Left lung (tissue), 10 donors: ENCODE measurements around the gene NFIX. TPM values are rescaled to one million over a fixed set of nuclear protein-coding genes. Genes with fewer than 3 reads are reported as not detected.
A peak's percentile ranks its signal among the peaks of the same experiment; 100 is the strongest.

Source experiments
- ATAC-seq: fragments of 200-7000 bp; cut with Tn5 transposase; one replicate; pipeline ENCODE4 v1.9.1; 2020; ENCODE audit warnings: moderate library complexity
- DNase-seq, 4 donors: peaks; one replicate each; pipeline ENCODE4 v3.0.0-alpha.2; 2013 to 2020
- H3K27ac ChIP-seq, 2 donors: fragments of 200-600 bp; sonication (generic) in 1 of 2; one replicate each; pipeline versions ENCODE4 v1.5.0 to v1.8.0; 2020 to 2021
- H3K27me3 ChIP-seq, 2 donors: fragments of 200-600 bp; sonication (generic) in 1 of 2; one replicate each; pipeline versions ENCODE4 v1.5.0 to v1.8.0; 2020 to 2021
- H3K36me3 ChIP-seq, 2 donors: fragments of 200-600 bp; sonication (generic) in 1 of 2; one replicate each; pipeline versions ENCODE4 v1.5.0 to v1.8.0; 2020 to 2021
- H3K4me1 ChIP-seq, 2 donors: fragments of 200-600 bp; one replicate each; pipeline ENCODE4 v1.8.0; 2021
- H3K4me3 ChIP-seq, 2 donors: fragments of 200-600 bp; sonication (generic) in 1 of 2; one replicate each; pipeline versions ENCODE4 v1.5.0 to v1.8.0; 2020 to 2021; ENCODE audit warnings: mild to moderate bottlenecking in 1 of 2
- H3K9me3 ChIP-seq, 2 donors: fragments of 200-600 bp; sonication (generic) in 1 of 2; one replicate each; pipeline versions ENCODE4 v1.5.0 to v1.8.0; 2020 to 2021
- intact Hi-C, 2 donors: fragments of 100-400 bp; cut with DNase I; formaldehyde crosslinking; loops; one replicate each; pipeline versions ENCODE4 v1.11.2 to v1.14.2; 2022
- polyA plus RNA-seq, 6 donors: library from polyadenylated mRNA; unstranded; fragments of 120-200 nt; gene quantifications; one replicate each; pipeline ENCODE4 v1.2.1, GENCODE V29; 2013; ENCODE audit not compliant: insufficient read length in 6 of 6
- total RNA-seq, 2 donors: library from RNA; stranded (reverse); fragmentation: NEBNext Ultra II Directional; extraction: Animal tissue kit (Norgen Biotek cat#: 25700); gene quantifications; one replicate each; pipeline ENCODE4 v1.2.1, GENCODE V29; 2021
- TF ChIP-seq, protein P1 (sequence below), 2 donors: fragments of 200-600 bp; sonication (generic) in 1 of 2; IDR thresholded peaks; one replicate each; pipeline versions ENCODE4 v1.5.0 to v1.8.0; 2021; ENCODE audit warnings: antibody characterized with exemption in 2 of 2
- donor health status: DM: no; HTN: yes; CAD: no.
- donor health status: DM: no; HTN: no; CAD: no.

Gene NFIX
- total and polyA plus RNA-seq, 8 donors = 92.6 to 237 (median 123) TPM

DNA sequence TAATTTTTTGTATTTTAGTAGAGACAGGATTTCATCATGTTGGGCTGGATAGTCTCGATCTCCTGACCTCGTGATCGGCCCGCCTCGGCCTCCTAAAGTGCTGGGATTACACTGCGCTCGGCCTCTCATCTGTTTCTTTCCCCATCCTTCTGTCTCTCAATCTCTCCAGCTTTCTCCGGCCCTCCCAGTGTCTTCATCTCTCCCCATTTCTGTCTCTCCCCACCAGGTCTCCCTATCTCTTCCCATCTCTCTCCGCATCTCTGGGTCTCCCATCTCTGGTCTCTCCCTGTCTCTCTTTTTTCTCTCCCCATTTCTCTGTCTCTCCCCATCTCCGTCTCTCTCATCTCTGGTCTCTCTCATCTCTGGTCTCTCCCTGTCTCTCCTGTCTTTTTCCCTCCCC is 12.2 kb upstream of the NFIX start:
- TF ChIP-seq, protein P1, sequence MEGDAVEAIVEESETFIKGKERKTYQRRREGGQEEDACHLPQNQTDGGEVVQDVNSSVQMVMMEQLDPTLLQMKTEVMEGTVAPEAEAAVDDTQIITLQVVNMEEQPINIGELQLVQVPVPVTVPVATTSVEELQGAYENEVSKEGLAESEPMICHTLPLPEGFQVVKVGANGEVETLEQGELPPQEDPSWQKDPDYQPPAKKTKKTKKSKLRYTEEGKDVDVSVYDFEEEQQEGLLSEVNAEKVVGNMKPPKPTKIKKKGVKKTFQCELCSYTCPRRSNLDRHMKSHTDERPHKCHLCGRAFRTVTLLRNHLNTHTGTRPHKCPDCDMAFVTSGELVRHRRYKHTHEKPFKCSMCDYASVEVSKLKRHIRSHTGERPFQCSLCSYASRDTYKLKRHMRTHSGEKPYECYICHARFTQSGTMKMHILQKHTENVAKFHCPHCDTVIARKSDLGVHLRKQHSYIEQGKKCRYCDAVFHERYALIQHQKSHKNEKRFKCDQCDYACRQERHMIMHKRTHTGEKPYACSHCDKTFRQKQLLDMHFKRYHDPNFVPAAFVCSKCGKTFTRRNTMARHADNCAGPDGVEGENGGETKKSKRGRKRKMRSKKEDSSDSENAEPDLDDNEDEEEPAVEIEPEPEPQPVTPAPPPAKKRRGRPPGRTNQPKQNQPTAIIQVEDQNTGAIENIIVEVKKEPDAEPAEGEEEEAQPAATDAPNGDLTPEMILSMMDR (IDR thresholded peaks at IDR 0.05) = no peak
- Histone ChIP-seq H3K27me3 (peaks cover 0 to 12% of the 10 kb centered on the region in 2 donors), H3K4me1 (peaks cover 0 to 21% of the 10 kb centered on the region in 2 donors), H3K27ac (no peak overlapping the region), H3K36me3 (no peaks in the 10 kb centered on the region), H3K9me3 (no peaks in the 10 kb centered on the region), H3K4me3 (peak overlapping the region in 1 of 2 donors; percentile 18)
- DNase-seq = no peak
- ATAC-seq = no peak
- intact Hi-C loops = loop anchor here (5.0 to 10.0 kb wide), 2 partner anchors 79 to 112 kb away; no protein-coding TSS in a partner anchor

DNA sequence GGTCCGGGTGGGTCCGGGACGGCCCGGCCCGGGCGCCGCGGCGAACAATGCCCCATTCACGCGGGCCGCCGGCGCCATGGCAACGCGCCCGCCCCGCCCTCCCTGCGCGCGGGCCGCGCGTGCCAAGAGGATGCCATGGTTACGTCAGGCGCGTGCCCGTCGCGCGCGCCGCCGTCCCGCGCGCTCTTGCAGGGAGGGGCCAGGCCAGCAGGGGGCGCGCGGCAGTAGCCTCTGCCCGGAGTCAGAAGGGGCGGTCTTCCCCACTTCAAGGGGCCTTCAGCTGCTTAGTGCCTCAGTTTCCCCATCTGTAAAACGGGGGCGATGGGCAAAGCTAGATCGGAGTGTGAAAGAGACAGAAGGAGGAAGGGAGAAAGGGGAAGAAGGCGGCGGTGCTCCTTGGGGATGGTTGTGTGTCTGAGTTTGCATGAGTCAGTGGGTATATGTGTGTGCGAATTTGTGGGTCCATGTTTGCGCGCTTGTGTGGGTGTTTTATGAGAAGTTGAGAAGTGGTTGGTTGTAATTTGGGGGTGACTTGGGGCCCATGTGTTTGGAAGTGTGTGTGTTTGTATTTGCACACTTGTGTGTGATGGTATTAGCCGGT is 11.6 kb upstream of the NFIX start:
- intact Hi-C loops = loop anchor here (5.0 to 10.0 kb wide), 2 partner anchors 79 to 111 kb away; no protein-coding TSS in a partner anchor
- ATAC-seq = peak; percentile 96

DNA sequence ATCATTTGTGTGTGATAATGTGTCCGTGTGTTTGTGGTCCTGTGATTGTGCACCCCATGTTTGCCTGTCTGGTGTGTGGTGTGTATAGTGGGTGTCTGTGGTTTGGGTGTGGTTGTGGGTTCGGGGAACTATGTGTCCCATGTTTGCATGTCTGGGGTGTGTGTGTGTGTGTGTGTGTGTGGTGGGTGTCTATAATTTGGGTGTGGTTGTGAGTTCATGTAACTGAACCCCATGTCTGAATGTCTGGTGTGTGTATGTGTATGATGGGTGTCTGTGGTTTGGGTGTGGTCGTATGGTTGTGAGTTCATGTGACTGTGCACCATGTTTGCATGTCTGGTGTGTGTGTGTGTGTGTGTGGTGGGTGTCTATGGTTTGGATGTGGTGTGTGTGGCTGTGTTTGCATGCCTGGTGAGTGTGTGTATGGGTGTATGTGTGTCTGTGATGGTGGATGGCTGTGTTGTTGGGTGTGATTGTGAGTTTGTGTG is 11.1 kb upstream of the NFIX start:
- peaks cover 0 to 12% of the 10 kb centered on the region in 2 donors for H3K27me3 ChIP-seq
- H3K27ac ChIP-seq = no peak overlapping the region
- H3K4me3 ChIP-seq = no peak overlapping the region
- H3K9me3 ChIP-seq = no peaks in the 10 kb centered on the region
- TF ChIP-seq, protein P1 (IDR thresholded peaks at IDR 0.05) = no peak
- H3K36me3 ChIP-seq = no peaks in the 10 kb centered on the region
- intact Hi-C loops = loop anchor here (5.0 to 10.0 kb wide), 2 partner anchors 78 to 111 kb away; no protein-coding TSS in a partner anchor
- H3K4me1 ChIP-seq = peaks cover 0 to 21% of the 10 kb centered on the region in 2 donors
- ATAC-seq (no peak), DNase-seq (no peak)

More for the DNA sequence above, 11.6 kb upstream of the NFIX start:
- DNase-seq = peak; percentile 72 to 93 (median 81)
- no peak overlapping the region for H3K27ac ChIP-seq
- peaks cover 0 to 12% of the 10 kb centered on the region in 2 donors for H3K27me3 ChIP-seq
- no peaks in the 10 kb centered on the region for H3K36me3 ChIP-seq
- TF ChIP-seq, protein P1 (IDR thresholded peaks at IDR 0.05) = peak; percentile 95 to 98
- peaks cover 0 to 21% of the 10 kb centered on the region in 2 donors for H3K4me1 ChIP-seq
- no peaks in the 10 kb centered on the region for H3K9me3 ChIP-seq
- peak overlapping the region in 1 of 2 donors; percentile 18 for H3K4me3 ChIP-seq

DNA sequence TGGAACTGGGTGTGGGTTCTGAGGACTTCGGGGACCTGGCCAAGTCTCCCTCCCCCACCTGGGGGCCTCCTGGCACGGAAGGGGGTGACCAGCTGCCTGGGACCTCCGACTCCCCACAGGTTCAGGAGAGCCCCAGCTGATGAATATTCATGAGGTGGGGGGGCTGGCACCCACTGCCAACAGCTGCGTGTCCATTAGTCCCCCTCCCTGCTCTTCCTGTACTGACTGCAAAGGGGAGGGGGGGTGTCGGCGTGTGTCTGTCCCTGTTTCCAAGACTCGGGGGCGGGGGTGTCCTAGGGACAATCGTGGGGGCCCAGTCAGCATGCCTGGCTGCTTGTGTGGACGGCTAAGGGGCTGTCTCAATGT is 10.6 kb upstream of the NFIX start:
- intact Hi-C loops = loop anchor here (5.0 to 10.0 kb wide), 3 partner anchors 78 to 110 kb away; no protein-coding TSS in a partner anchor
- Histone ChIP-seq H3K27ac (no peak overlapping the region), H3K36me3 (no peaks in the 10 kb centered on the region), H3K4me1 (peaks cover 0 to 21% of the 10 kb centered on the region in 2 donors), H3K9me3 (no peaks in the 10 kb centered on the region), H3K27me3 (peaks cover 0 to 12% of the 10 kb centered on the region in 2 donors), H3K4me3 (no peak overlapping the region)
- DNase-seq (no peak), ATAC-seq (no peak)
- TF ChIP-seq, protein P1 (IDR thresholded peaks at IDR 0.05) = no peak

DNA sequence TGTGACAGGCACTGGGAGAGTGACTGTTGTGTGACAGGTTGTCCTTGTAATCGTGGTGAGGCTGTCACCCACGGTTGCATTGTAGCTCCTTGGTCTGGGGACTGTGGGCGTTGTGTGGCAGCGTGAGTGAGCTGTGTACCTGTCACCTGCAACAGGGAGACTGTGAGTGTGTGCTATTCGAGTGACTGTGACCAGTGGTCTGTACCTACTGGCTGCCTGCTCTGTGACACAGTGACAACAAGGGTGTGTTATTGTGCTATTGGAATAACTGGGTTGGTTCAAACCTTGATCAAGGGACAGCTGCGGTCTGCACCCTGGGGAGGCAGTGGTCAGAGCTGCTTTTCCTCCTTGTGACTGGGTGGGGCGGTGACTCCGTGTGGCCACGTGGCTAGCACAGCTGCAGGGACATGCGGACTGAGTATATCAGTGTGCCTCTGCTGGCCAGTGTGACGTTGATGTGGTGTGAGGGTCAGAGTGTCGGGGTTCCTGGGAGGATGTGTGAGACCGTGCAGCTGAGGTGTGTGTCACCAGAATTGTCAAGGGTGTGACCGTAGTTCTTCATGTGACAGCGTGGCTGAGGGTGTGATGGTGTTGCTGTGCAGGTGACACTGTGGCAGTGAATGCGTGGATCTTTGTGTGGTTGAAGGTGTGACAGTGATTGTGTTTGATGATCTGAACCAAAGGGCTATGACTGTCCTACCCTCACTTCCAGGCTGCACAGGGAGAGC is 10.1 kb upstream of the NFIX start:
- TF ChIP-seq, protein P1 (IDR thresholded peaks at IDR 0.05) = no peak
- intact Hi-C loops = loop anchor here (5.0 to 10.0 kb wide), 2 partner anchors 107 to 110 kb away; no protein-coding TSS in a partner anchor
- no peaks in the 10 kb centered on the region for H3K9me3 ChIP-seq
- peaks cover 0 to 21% of the 10 kb centered on the region in 2 donors for H3K4me1 ChIP-seq
- DNase-seq = no peak
- no peaks in the 10 kb centered on the region for H3K36me3 ChIP-seq
- ATAC-seq = peak; percentile 50
- H3K27me3 ChIP-seq = peaks cover 0 to 12% of the 10 kb centered on the region in 2 donors
- no peak overlapping the region for H3K27ac ChIP-seq
- H3K4me3 ChIP-seq = no peak overlapping the region
